Stimulated activated naive CD8-positive, alpha-beta T cell treated with anti-CD3 and anti-CD28 coated beads, Interleukin-15, Interleukin-2, amounts not matched to agents 100 ng/mL and 50 ng/mL, for 24 hours (primary cell): ENCODE results near the gene GJB6.
"Not testable (repeated sequence)": the region's sequence is repeated elsewhere in the genome, so short reads cannot be mapped to it uniquely, and the experiment has no call there.

Experiments used
- H3K27ac Mint-ChIP-seq: one replicate; pipeline ENCODE4 v1.8.0; 2021; ENCODE audit warnings: mild to moderate bottlenecking, mixed read lengths
- H3K27me3 Mint-ChIP-seq: one replicate; pipeline ENCODE4 v1.8.0; 2021; ENCODE audit warnings: mixed read lengths
- H3K36me3 Mint-ChIP-seq: one replicate; pipeline ENCODE4 v1.8.0; 2021; ENCODE audit warnings: low read depth, mixed read lengths
- H3K4me1 Mint-ChIP-seq: one replicate; pipeline ENCODE4 v1.8.0; 2021; ENCODE audit warnings: low read depth, mixed read lengths
- H3K4me3 Mint-ChIP-seq: one replicate; pipeline ENCODE4 v1.8.0; 2021; ENCODE audit warnings: mild to moderate bottlenecking, mixed read lengths
- H3K9me3 Mint-ChIP-seq: one replicate; pipeline ENCODE4 v1.8.0; 2021; ENCODE audit warnings: mixed read lengths

GJB6 gene

GRCh38 chr13:20231839-20232555 is at the start of gene GJB6:
Gene GJB6, minus strand, starts transcription at chr13:20232319. Its CDS starts 8,839 bp downstream, at chr13:20223480.
- Mint-ChIP-seq H3K27ac (peak within 1 kb of the TSS; percentile 58), H3K27me3 (peaks cover 46% of the 10 kb centered on the region), H3K4me1 (peaks cover 5% of the 10 kb centered on the region), H3K4me3 (peak within 1 kb of the TSS; percentile 78), H3K36me3 (no peaks in the 10 kb centered on the region), H3K9me3 (no peaks in the 10 kb centered on the region)

- not testable (repeated sequence) for H3K4me3 Mint-ChIP-seq, H3K4me1 Mint-ChIP-seq, H3K27ac Mint-ChIP-seq, H3K9me3 Mint-ChIP-seq, H3K36me3 Mint-ChIP-seq
- H3K27me3 Mint-ChIP-seq, result peaks cover 17% of the 10 kb centered on the region
These were observed 44.8 kb upstream of the GJB6 start for GRCh38 chr13:20276901-20277300.

- peaks cover 17% of the 10 kb centered on the region for H3K27me3 Mint-ChIP-seq
- H3K36me3 Mint-ChIP-seq, result no peaks in the 10 kb centered on the region
- no peaks in the 10 kb centered on the region for H3K4me1 Mint-ChIP-seq
- no peak overlapping the region for H3K4me3 Mint-ChIP-seq
- no peak overlapping the region for H3K27ac Mint-ChIP-seq
- peaks cover 4% of the 10 kb centered on the region for H3K9me3 Mint-ChIP-seq
These were observed 42.3 kb upstream of the GJB6 start for GRCh38 chr13:20274466-20274865.

DNA sequence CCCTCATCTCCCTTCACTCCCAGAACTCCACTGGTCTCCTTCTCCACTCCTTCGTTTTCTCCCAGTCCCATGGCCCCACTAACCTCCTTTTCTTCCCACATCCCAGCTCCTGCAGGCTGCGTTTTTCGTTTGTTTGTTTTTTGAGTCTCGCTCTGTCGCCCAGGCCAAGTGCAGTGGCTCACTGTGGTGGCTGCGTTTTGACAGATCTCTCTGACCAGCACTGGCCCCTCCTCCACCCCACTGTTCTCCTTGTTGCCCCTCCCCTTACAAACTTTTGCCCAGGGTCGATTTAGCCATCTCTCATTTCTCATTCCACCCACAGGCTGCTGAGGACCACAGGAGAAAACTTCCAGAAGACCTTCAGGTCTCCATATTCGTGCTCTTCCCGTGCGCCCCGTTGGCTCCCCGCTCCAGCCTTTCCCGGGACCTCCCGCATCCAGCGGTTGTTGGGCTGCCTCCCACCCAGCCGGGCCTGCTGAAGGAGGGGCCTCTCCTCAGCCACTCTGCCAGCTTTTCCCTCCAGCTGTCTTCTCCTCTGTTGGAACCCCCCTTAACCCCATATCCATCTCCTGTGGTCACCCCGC is 40.6 kb upstream of the GJB6 start:
- Mint-ChIP-seq H3K4me1 (no peaks in the 10 kb centered on the region), H3K36me3 (no peaks in the 10 kb centered on the region), H3K27me3 (peaks cover 17% of the 10 kb centered on the region), H3K9me3 (peaks cover 2% of the 10 kb centered on the region), H3K4me3 (no peak overlapping the region), H3K27ac (no peak overlapping the region)

GRCh38 chr13:20272104-20272503 is 40.0 kb upstream of the GJB6 start:
- H3K27ac Mint-ChIP-seq, result no peak overlapping the region
- no peak overlapping the region for H3K4me3 Mint-ChIP-seq

DNA sequence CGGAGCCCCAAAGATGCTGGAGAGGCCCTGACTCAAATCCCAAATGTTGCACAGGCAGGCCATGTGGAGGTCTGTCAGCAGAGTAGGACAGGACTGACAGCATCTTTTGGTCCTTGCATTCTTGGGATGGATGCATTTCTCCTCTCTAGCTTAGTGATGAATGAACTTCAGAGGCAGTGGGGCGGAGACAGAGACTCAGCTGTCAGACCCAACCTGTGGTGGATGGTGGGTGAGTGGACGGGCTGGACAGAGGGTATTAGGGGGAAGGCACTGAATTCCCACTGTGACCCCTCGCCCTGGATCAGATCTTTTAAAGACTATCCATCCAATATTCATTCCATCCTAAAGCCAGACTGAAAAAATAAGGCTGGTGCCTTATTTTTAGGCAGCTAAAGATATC is 39.3 kb upstream of the GJB6 start:
- peaks cover 17% of the 10 kb centered on the region for H3K27me3 Mint-ChIP-seq
- no peaks in the 10 kb centered on the region for H3K9me3 Mint-ChIP-seq
- H3K36me3 Mint-ChIP-seq, result no peaks in the 10 kb centered on the region
- H3K27ac Mint-ChIP-seq, result no peak overlapping the region
- H3K4me3 Mint-ChIP-seq, result no peak overlapping the region
- no peaks in the 10 kb centered on the region for H3K4me1 Mint-ChIP-seq

More at GRCh38 chr13:20272104-20272503, 40.0 kb upstream of the GJB6 start:
- no peaks in the 10 kb centered on the region for H3K9me3 Mint-ChIP-seq
- no peaks in the 10 kb centered on the region for H3K36me3 Mint-ChIP-seq
- peaks cover 17% of the 10 kb centered on the region for H3K27me3 Mint-ChIP-seq
- H3K4me1 Mint-ChIP-seq, result no peaks in the 10 kb centered on the region

DNA sequence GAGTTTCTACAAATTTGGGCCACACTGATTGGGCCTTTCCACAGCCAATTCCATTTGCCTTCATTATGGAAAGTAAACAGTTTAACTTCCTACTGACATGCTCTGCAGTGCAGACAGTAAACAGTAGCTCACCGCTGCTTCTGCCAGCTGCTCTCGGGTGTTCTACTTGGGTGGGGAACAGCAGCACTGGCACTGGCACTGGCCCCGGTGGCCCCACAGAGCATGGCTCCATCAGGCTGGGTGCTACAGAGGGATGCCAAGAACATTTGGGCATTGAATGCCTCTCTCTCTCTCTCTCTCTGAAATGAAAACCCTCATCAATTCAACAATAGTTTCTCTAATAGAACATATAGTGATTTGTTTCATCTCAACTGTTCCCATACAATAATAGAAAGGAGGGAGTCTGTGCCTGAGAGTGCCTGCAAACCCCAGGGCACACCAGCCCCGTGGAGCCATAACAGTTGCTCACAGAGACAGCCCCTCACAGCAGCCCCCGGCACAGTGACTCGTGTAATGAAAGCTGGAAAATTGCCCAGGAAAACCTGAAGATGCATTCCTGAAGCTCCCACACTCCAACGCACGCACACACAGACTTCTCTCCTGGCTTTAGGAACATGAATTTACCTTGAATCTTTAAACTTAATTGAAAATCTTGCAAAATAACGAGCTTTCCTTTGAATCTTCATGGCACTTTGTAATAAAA is 38.2 kb upstream of the GJB6 start:
- Mint-ChIP-seq H3K4me3 (no peak overlapping the region), H3K27ac (no peak overlapping the region), H3K27me3 (peaks cover 17% of the 10 kb centered on the region), H3K9me3 (no peaks in the 10 kb centered on the region), H3K4me1 (no peaks in the 10 kb centered on the region), H3K36me3 (no peaks in the 10 kb centered on the region)

DNA sequence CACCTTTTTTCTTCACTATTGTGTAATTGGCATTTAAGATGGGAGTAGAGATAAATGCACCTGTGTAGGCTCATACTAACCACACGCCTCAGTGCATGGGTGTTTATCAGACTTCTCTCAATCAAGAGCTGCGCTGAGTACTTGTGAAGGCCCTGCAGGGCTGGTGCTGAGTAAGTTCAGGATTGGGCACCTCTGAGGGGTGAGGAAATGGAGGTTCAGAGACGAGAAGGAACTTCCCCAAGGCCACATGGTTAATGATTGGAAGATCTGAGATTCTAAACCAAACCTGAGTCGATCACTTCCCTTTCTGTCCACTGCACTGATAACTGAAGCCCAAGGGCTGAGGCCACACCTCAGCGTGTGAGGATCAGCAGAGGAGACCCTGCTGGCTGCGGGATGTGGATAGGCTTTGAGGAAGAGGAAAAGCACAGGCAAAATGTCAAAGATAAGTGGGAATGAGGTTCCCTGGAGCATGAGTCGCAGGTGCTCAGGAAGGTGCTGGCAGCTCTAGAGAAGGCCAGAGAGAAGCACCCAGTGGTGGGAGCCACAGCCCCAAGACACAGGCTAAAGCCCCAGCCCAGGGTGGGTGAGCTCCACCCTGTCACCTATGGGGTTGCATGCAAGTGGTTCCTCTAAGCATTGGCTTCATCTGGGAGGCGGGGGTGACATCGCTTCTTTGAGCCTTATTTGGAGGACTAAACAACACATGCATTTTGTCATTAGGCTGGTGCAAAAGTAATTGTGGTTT is 32.3 kb upstream of the GJB6 start:
- peaks cover 5% of the 10 kb centered on the region for H3K4me1 Mint-ChIP-seq
- H3K4me3 Mint-ChIP-seq, result no peak overlapping the region
- H3K27ac Mint-ChIP-seq, result no peak overlapping the region
- no peaks in the 10 kb centered on the region for H3K36me3 Mint-ChIP-seq
- no peaks in the 10 kb centered on the region for H3K9me3 Mint-ChIP-seq
- H3K27me3 Mint-ChIP-seq, result peaks cover 4% of the 10 kb centered on the region

DNA sequence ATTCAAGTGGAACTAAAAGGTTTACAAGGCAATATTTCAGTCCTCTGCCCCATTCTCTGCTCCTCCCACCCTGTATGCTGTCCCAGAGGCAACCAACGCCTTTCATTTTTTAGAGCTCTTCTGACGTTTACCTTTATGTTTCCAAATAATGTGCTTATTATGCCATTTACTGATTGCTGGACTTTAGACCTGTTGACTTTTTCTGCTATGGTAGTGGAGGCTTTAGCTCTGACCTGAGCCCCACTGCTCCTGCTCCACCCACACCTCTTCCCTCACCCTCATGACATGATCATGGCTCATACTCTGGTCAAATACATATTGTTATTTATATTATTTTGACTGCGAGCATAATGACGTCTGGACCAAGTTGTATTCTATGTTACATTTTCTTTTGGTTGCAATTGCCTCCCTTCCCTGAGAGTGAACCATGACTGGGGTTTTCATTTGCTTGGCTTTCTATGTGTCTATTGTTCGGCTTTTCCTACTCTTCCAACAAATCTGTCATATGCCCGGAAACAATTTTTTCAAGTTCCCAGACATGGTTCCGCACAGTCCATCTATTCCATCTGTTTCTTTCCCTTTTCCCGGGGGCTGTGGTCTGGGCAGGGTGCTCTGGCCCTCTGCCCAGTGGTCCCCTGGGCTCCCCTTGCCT is 31.4 kb upstream of the GJB6 start:
- H3K27ac Mint-ChIP-seq, result no peak overlapping the region
- H3K27me3 Mint-ChIP-seq, result peaks cover 7% of the 10 kb centered on the region
- H3K36me3 Mint-ChIP-seq, result no peaks in the 10 kb centered on the region
- H3K4me3 Mint-ChIP-seq, result no peak overlapping the region
- peaks cover 5% of the 10 kb centered on the region for H3K4me1 Mint-ChIP-seq
- H3K9me3 Mint-ChIP-seq, result no peaks in the 10 kb centered on the region

DNA sequence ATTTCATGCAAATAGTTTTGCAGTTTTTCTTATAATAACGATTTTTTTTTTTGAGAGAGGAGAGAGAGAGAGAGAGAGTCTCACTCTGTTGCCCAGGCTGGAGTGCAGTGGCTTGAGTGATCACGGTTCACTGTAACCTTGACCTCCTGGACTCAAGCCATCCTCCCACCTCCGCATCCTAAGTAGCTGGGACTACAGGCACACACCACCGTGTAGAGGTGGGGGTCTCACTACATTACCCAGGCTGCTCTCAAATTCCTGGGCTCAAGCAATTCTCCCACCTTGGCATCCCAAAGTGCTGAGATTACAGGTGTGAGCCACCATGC is 26.8 kb upstream of the GJB6 start:
- H3K27me3 Mint-ChIP-seq, result peaks cover 7% of the 10 kb centered on the region
- H3K27ac Mint-ChIP-seq, result no peak overlapping the region
- H3K36me3 Mint-ChIP-seq, result no peaks in the 10 kb centered on the region
- no peak overlapping the region for H3K4me3 Mint-ChIP-seq
- no peaks in the 10 kb centered on the region for H3K9me3 Mint-ChIP-seq
- H3K4me1 Mint-ChIP-seq, result peaks cover 2% of the 10 kb centered on the region

- Mint-ChIP-seq H3K36me3 (no peaks in the 10 kb centered on the region), H3K4me1 (no peaks in the 10 kb centered on the region), H3K27ac (no peak overlapping the region), H3K9me3 (no peaks in the 10 kb centered on the region), H3K27me3 (peaks cover 4% of the 10 kb centered on the region), H3K4me3 (no peak overlapping the region)
These were observed 26.3 kb upstream of the GJB6 start for GRCh38 chr13:20258208-20258962.

GRCh38 chr13:20254076-20254475 is 22.0 kb upstream of the GJB6 start:
- Mint-ChIP-seq H3K27ac (no peak overlapping the region), H3K4me1 (no peaks in the 10 kb centered on the region), H3K4me3 (no peak overlapping the region), H3K36me3 (no peaks in the 10 kb centered on the region), H3K9me3 (no peaks in the 10 kb centered on the region), H3K27me3 (peaks cover 3% of the 10 kb centered on the region)

GRCh38 chr13:20249913-20250312 is 17.8 kb upstream of the GJB6 start:
- H3K4me3 Mint-ChIP-seq, result no peak overlapping the region
- H3K4me1 Mint-ChIP-seq, result no peaks in the 10 kb centered on the region
- no peaks in the 10 kb centered on the region for H3K9me3 Mint-ChIP-seq
- H3K27me3 Mint-ChIP-seq, result peaks cover 3% of the 10 kb centered on the region
- H3K27ac Mint-ChIP-seq, result no peak overlapping the region
- no peaks in the 10 kb centered on the region for H3K36me3 Mint-ChIP-seq

DNA sequence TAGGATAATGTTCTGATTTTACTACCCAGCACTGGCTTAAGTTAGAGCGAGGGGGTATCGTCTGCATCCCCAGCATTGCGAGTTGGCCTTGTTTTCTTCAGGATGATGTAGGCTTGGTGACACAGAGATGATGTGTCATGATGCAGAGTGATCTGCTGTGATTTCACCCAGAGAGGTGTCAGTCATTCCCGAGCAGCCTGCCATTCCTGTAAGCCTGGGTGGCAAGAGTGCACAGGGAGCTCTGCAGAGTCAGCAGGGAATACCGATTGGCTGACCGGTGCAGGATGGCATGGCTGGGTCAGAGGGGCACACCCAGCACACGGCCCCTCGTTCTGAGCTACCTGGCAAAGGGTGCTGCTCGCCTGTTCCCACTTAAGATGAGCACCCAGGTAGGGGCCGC is 15.8 kb upstream of the GJB6 start:
- H3K27me3 Mint-ChIP-seq, result peaks cover 6% of the 10 kb centered on the region
- H3K27ac Mint-ChIP-seq, result no peak overlapping the region
- H3K36me3 Mint-ChIP-seq, result no peaks in the 10 kb centered on the region
- H3K4me3 Mint-ChIP-seq, result no peak overlapping the region
- H3K9me3 Mint-ChIP-seq, result peaks cover 4% of the 10 kb centered on the region
- no peaks in the 10 kb centered on the region for H3K4me1 Mint-ChIP-seq
